Glomerular visceral epithelial cell (primary cell): ENCODE data around the gene P2RY8.
"Not testable (repeated sequence)": the region's sequence is repeated elsewhere in the genome, so short reads cannot be mapped to it uniquely, and the experiment has no call there.

Experiments
- DNase-seq: peaks from one replicate; pipeline ENCODE4 v3.0.0-alpha.2; 2016; ENCODE audit errors: extremely low spot score

Gene P2RY8

GRCh38 chrX:1446984-1447968 lies 89.7 kb downstream of the P2RY8 start:
- not testable (repeated sequence) for DNase-seq

- DNase-seq = no peak
These were observed 92.2 kb downstream of the P2RY8 start for GRCh38 chrX:1444561-1445500.

- DNase-seq = no peak
These were observed 93.4 kb downstream of the P2RY8 start for GRCh38 chrX:1443496-1444075.

- DNase-seq = no peak
These were observed 94.1 kb downstream of the P2RY8 start for GRCh38 chrX:1442724-1443367.

- DNase-seq = no peak
These were observed 94.8 kb downstream of the P2RY8 start for GRCh38 chrX:1442016-1442665.

- no peak for DNase-seq
These were observed 96.5 kb downstream of the P2RY8 start for GRCh38 chrX:1440506-1440905.

DNA sequence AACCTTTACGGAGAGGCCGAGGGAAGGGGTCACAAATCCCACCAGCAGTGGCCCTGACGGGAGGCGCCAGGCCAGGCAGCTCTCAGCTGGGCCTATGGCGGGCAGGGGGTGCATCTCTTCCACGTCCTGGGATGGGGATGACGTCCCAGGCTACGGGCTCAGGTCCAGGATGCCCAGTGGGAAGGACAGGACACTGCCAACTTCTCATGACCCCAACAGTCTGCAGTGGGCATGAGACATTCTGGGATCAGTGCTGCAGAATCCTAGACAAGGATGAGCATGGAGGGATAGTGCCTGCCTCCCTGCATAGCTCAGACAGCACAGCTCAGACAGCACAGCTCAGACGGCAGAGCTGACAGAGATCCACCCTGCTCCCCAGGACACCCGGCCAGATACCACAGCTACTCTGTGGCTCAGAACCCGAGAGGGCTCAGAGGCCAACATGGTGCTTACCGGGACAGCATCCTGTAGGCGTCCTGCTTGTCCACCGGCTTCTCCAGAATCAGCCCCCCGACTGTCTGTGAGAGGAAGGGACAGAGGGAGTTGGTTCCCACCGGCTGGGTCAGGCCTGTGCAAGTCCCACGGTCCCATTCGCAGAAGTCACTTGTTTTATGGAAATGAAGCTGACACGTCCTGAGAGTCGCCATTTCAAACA lies 101.6 kb downstream of the P2RY8 start:
- no peak for DNase-seq

DNA sequence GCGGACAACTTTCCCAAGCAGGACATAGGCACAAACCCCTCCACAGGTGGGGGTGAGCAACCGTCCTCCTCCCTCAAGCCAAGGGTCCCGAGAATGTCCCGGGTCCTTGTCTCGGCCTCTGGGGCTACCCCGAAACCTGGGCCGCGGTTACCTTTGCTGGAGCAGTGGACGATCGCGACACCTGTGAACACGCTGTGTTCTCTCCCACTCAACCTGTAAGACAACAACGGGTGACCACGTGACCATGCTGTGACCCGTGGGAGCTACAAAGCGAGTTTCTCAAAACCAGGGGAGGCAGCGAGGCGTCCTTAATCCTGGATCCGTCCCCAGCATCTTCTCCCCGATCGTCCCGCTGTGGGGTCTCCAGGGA lies 102.1 kb downstream of the P2RY8 start:
- no peak for DNase-seq

GRCh38 chrX:1433646-1434357 lies 103.2 kb downstream of the P2RY8 start:
- no peak for DNase-seq

DNA sequence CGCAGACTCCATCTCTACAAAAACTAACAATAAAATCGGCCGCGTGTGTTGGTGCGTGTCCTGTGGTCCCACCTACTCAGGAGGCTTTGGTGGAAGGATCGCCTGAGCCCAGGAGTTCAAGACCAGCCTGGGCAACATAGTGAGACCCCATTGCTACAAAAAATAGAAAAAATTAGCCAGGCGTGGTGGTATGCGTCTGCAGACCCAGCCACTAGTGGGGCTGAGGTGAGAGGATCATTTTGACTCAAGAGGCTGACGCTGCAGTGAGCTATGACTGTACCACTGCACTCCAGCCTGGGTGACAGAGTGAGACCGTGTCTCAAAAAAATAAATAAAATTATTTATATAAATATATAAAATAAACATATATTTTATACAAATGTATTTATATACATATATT lies 106.5 kb downstream of the P2RY8 start:
- DNase-seq = no peak

DNA sequence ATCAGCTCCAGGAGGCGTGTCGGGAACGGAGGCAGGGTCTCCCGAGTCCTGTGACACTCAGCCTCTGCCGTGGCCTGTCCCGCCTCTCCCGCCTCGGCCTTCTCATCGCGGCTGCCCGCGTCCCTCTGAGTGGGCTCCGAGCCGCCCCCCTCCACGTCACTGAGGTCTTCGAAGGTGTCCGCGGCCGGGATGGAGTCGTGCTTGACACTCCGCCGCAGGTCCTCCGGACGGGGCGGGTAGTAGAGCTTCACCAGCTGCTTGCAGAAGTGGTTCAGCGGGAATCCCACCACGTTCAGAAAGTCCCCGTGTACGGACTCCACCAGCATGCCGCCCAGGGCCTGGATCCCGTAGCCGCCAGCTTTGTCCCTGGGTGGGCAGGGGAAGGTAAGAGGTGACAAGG lies 109.2 kb downstream of the P2RY8 start:
- no peak for DNase-seq

DNA sequence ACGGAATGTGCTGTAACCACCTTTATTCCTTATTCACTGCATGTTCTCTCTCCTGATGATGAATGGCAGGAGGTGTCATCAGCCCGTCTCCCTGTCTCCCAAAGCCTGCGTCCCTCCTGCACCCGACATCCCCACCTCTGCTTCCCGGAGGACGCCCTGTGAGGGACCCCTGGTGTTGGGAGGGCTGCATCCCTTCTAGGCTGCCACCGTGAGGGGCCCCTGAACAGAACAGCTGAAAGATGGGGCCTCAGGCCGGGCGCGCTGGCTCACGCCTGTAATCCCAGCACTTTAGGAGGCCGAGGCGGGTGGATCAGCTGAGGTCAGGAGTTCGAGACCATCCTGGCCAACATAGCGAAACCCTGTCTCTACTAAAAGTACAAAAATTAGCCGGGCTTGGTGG lies 110.7 kb downstream of the P2RY8 start:
- DNase-seq = not testable (repeated sequence)

GRCh38 chrX:1425381-1425780 lies 111.6 kb downstream of the P2RY8 start:
- DNase-seq = no peak

GRCh38 chrX:1424147-1424851 lies 112.7 kb downstream of the P2RY8 start:
- no peak for DNase-seq

- no peak for DNase-seq
These were observed 113.8 kb downstream of the P2RY8 start for GRCh38 chrX:1423215-1423614.

GRCh38 chrX:1422135-1422465 lies 114.9 kb downstream of the P2RY8 start:
- DNase-seq = no peak

DNA sequence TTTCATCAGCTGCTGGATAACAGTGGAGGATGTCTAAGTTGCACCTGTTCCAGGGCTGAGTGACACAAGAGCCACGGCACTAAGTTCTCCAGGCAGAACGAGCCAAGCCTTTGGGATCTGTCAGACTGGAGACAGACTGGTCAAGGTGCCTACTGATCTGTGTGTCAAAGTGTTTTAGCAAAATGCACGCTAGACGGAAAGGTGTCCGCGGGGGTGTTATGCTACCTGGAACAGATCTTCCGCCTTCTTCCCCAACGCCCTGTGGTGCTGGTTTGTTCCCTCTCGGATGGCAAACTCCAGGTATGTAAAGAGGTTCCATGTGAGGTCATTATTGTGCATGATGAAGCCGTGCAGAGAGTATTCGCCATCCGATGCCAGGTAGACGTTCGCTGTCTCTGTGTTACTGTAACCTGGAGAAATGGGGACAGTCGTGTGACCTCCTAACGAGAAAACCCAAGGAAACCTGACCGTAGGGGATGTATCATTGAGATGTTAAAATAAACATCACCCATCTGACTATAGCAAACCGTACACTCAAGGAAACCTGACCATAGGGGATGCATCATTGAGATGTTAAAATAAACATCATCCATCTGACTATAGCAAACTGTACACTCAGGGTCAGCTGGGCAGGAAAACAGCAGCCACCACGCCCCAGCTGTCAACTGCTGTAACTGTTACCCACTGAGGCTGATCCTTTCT lies 115.4 kb downstream of the P2RY8 start:
- no peak for DNase-seq

DNA sequence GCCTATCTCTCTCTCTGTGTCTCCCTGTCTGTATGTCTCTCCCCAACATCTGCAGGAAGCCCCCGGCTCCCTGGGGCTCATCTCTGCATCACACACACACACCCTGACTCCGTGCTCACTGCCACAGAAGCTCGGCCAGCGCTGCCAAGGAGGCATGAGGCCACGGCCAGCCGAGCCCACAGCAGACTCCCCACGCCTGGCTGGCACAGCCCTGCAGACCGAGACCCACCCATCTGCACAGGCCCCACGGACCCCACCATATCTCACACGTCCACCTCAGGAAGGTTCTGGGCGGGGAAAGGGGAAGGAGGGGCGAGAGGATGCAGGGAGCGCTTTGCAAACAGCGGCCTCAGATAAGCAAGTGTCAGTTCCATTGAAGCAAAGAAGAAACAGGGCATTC lies 116.6 kb downstream of the P2RY8 start:
- DNase-seq = no peak
